HepG2 (cell line): Measurements from ENCODE around the gene RMI1. TPM values are rescaled to one million over a fixed set of nuclear protein-coding genes. Genes with fewer than 3 reads are reported as not detected.

ENCODE experiments used
- CHD4 ChIP-seq: fragments of 200-600 bp; sonication (generic); IDR thresholded peaks from 2 replicates; pipeline ENCODE4 v1.7.0; 2017; ENCODE audit warnings: mild to moderate bottlenecking, low read length, borderline replicate concordance
- DR1 ChIP-seq: sonication (generic); formaldehyde crosslinking; IDR thresholded peaks from 2 replicates; pipeline ENCODE4 v1.8.0; 2021; ENCODE audit warnings: mild to moderate bottlenecking, missing genetic modification reagents, inconsistent platforms
- FOXK1 ChIP-seq: sonication (generic); formaldehyde crosslinking; IDR thresholded peaks from 2 replicates; pipeline ENCODE4 v1.4.0; 2020; ENCODE audit warnings: low read depth, missing genetic modification reagents, borderline replicate concordance
- MIXL1 ChIP-seq: IDR thresholded peaks from 2 replicates; pipeline ENCODE4 v1.6.1; 2016
- SMARCE1 ChIP-seq: fragments of 450-650 bp; IDR thresholded peaks from 2 replicates; pipeline ENCODE4 v1.6.1; 2017; ENCODE audit warnings: borderline replicate concordance
- SRSF4 ChIP-seq: fragments of 200-400 bp; formaldehyde crosslinking; IDR thresholded peaks from one replicate; pipeline ENCODE4 v1.6.1; 2018; ENCODE audit warnings: mild to moderate bottlenecking, low read depth, low read length, moderate library complexity; ENCODE audit not compliant: poor library complexity, severe bottlenecking
- ZNF251 ChIP-seq: sonication (generic); formaldehyde crosslinking; IDR thresholded peaks from 2 replicates; pipeline ENCODE4 v1.9.0; 2021; ENCODE audit warnings: mild to moderate bottlenecking, missing genetic modification reagents
- ZNF343 ChIP-seq: sonication (generic); formaldehyde crosslinking; IDR thresholded peaks from 2 replicates; pipeline ENCODE4 v1.4.0; 2020; ENCODE audit warnings: mild to moderate bottlenecking, missing genetic modification reagents
- polyA plus RNA-seq, 8 experiments: library from polyadenylated mRNA; depleted of rRNA in 3 of 8; stranded (reverse) in 7 of 8; unstranded in 1 of 8; fragments of >200 nt; fragmentation: Illumina TruSeq in 4 of 8; extraction: Trizol in 4 of 8; gene quantifications; 2 replicates each; pipeline versions ENCODE4 v1.2.1 to v1.2.3, GENCODE V29; 2011 to 2016; ENCODE audit warnings: low read depth in 4 of 8, missing spikeins in 1 of 8, mixed read lengths in 1 of 8; ENCODE audit not compliant: insufficient read depth in 1 of 8
- total RNA-seq, 5 experiments: library from RNA; depleted of rRNA; stranded (reverse); fragments of >200 nt; fragmentation: Illumina TruSeq; extraction: Trizol; gene quantifications; 2 replicates each; pipeline ENCODE4 v1.2.3, GENCODE V29; 2016; ENCODE audit warnings: low read depth in 1 of 5
- TF ChIP-seq, protein P1 (sequence below): sonication (generic); formaldehyde crosslinking; IDR thresholded peaks from 2 replicates; pipeline ENCODE4 v1.4.0; 2020; ENCODE audit warnings: missing genetic modification reagents
- TF ChIP-seq, protein P2 (sequence below): sonication (generic); formaldehyde crosslinking; conservative IDR thresholded peaks from 2 replicates; pipeline ENCODE4 v1.8.0; 2022; ENCODE audit warnings: mild to moderate bottlenecking, moderate library complexity, missing genetic modification reagents
- TF ChIP-seq, protein P3 (sequence below): sonication (generic); formaldehyde crosslinking; IDR thresholded peaks from 2 replicates; pipeline ENCODE4 v1.5.0; 2020; ENCODE audit warnings: mild to moderate bottlenecking, missing genetic modification reagents, borderline replicate concordance
- TF ChIP-seq, protein P4 (sequence below): sonication (generic); formaldehyde crosslinking; IDR thresholded peaks from 2 replicates; pipeline ENCODE4 v1.5.1; 2020; ENCODE audit warnings: missing genetic modification reagents, mild to moderate bottlenecking, borderline replicate concordance
- TF ChIP-seq, protein P5 (sequence below): sonication (generic); formaldehyde crosslinking; IDR thresholded peaks from 2 replicates; pipeline ENCODE4 v1.8.1; 2023; ENCODE audit warnings: missing genetic modification reagents, inconsistent platforms, borderline replicate concordance

Gene RMI1
- total and polyA plus RNA-seq, 2 of the 13 experiments (the other 11 are each of a cell fraction or from before 2014, with no cell fraction given), result 0.54 to 3.7 TPM

DNA sequence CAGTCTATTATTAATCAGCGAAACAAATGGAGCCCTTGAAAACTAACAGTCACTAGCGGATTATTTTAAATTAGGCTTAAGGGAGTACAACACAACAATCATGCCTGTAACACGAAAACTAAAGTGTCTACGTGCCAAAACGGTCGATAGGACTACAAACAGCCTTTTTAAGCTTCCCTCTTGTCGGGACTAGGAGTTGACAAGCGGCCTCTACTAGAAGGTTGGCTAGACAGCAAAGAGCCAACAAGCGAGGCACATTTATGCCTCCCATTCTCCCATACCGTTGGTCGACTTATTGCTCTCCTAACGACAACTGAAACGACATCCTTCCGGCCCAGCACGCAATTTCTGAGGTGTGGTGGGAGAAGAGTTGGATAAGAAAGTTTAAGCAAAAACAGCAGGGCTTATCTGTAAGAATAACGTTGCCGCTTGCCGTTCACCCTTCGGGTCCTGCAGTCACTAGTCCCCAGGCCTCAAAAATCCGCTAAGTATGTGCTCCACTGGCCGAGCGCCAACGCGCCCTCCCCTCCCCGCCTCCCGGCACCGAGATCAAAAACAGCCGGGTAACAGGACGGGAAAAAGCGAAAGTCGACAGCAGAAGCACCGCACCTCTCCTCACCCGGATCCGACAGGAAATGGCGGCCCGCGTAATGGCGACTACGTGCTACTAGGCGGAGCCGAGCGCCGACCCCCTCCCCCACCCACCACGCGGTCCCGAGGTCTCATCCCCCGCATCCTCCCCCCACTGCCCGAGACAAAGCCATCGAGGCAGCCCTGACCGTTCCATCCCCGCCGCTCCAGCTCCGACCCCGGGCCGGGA lies 1.4 kb upstream of the RMI1 start (continued):
- TF ChIP-seq, protein P1, sequence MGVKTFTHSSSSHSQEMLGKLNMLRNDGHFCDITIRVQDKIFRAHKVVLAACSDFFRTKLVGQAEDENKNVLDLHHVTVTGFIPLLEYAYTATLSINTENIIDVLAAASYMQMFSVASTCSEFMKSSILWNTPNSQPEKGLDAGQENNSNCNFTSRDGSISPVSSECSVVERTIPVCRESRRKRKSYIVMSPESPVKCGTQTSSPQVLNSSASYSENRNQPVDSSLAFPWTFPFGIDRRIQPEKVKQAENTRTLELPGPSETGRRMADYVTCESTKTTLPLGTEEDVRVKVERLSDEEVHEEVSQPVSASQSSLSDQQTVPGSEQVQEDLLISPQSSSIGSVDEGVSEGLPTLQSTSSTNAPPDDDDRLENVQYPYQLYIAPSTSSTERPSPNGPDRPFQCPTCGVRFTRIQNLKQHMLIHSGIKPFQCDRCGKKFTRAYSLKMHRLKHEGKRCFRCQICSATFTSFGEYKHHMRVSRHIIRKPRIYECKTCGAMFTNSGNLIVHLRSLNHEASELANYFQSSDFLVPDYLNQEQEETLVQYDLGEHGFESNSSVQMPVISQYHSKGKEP (CRISPR knock-in tag), result no peak
- TF ChIP-seq ZNF251 (CRISPR knock-in tag) (no peak), MIXL1 (CRISPR knock-in tag) (no peak), SMARCE1 (no peak), SRSF4 (no peak), DR1 (CRISPR knock-in tag) (0 out of 2 replicates have a peak, but pooled peaks have one; percentile 24), FOXK1 (CRISPR knock-in tag) (no peak), ZNF343 (CRISPR knock-in tag) (no peak), CHD4 (no peak)
- TF ChIP-seq, protein P2, sequence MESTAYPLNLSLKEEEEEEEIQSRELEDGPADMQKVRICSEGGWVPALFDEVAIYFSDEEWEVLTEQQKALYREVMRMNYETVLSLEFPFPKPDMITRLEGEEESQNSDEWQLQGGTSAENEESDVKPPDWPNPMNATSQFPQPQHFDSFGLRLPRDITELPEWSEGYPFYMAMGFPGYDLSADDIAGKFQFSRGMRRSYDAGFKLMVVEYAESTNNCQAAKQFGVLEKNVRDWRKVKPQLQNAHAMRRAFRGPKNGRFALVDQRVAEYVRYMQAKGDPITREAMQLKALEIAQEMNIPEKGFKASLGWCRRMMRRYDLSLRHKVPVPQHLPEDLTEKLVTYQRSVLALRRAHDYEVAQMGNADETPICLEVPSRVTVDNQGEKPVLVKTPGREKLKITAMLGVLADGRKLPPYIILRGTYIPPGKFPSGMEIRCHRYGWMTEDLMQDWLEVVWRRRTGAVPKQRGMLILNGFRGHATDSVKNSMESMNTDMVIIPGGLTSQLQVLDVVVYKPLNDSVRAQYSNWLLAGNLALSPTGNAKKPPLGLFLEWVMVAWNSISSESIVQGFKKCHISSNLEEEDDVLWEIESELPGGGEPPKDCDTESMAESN (CRISPR knock-in tag), result no peak
- TF ChIP-seq, protein P3, sequence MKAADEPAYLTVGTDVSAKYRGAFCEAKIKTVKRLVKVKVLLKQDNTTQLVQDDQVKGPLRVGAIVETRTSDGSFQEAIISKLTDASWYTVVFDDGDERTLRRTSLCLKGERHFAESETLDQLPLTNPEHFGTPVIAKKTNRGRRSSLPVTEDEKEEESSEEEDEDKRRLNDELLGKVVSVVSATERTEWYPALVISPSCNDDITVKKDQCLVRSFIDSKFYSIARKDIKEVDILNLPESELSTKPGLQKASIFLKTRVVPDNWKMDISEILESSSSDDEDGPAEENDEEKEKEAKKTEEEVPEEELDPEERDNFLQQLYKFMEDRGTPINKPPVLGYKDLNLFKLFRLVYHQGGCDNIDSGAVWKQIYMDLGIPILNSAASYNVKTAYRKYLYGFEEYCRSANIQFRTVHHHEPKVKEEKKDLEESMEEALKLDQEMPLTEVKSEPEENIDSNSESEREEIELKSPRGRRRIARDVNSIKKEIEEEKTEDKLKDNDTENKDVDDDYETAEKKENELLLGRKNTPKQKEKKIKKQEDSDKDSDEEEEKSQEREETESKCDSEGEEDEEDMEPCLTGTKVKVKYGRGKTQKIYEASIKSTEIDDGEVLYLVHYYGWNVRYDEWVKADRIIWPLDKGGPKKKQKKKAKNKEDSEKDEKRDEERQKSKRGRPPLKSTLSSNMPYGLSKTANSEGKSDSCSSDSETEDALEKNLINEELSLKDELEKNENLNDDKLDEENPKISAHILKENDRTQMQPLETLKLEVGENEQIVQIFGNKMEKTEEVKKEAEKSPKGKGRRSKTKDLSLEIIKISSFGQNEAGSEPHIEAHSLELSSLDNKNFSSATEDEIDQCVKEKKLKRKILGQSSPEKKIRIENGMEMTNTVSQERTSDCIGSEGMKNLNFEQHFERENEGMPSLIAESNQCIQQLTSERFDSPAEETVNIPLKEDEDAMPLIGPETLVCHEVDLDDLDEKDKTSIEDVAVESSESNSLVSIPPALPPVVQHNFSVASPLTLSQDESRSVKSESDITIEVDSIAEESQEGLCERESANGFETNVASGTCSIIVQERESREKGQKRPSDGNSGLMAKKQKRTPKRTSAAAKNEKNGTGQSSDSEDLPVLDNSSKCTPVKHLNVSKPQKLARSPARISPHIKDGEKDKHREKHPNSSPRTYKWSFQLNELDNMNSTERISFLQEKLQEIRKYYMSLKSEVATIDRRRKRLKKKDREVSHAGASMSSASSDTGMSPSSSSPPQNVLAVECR (CRISPR knock-in tag), result peak; percentile 14; the same call in 1 of the 2 replicates
- TF ChIP-seq, protein P4, sequence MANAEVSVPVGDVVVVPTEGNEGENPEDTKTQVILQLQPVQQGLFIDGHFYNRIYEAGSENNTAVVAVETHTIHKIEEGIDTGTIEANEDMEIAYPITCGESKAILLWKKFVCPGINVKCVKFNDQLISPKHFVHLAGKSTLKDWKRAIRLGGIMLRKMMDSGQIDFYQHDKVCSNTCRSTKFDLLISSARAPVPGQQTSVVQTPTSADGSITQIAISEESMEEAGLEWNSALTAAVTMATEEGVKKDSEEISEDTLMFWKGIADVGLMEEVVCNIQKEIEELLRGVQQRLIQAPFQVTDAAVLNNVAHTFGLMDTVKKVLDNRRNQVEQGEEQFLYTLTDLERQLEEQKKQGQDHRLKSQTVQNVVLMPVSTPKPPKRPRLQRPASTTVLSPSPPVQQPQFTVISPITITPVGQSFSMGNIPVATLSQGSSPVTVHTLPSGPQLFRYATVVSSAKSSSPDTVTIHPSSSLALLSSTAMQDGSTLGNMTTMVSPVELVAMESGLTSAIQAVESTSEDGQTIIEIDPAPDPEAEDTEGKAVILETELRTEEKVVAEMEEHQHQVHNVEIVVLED, result no peak
- TF ChIP-seq, protein P5, sequence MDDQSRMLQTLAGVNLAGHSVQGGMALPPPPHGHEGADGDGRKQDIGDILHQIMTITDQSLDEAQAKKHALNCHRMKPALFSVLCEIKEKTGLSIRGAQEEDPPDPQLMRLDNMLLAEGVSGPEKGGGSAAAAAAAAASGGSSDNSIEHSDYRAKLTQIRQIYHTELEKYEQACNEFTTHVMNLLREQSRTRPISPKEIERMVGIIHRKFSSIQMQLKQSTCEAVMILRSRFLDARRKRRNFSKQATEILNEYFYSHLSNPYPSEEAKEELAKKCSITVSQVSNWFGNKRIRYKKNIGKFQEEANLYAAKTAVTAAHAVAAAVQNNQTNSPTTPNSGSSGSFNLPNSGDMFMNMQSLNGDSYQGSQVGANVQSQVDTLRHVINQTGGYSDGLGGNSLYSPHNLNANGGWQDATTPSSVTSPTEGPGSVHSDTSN, result no peak
